HEK293 (cell line): ENCODE results near the gene TEX52.

ENCODE experiments used
- CTCF ChIA-PET: fragments of 350-600 bp; formaldehyde crosslinking; extraction: SDS; loops from one replicate; lab custom pipeline; 2021; ENCODE audit warnings: antibody characterized with exemption; lab: Yijun Ruan, JAX
- POLR2A ChIA-PET: fragments of 300-600 bp; formaldehyde crosslinking; extraction: SDS; loops from one replicate; lab custom pipeline; 2020; ENCODE audit warnings: antibody characterized with exemption, inconsistent platforms; lab: Yijun Ruan, JAX
- H3K27ac ChIP-seq: fragments of 200-500 bp; sonication (Bioruptor generic); 2 replicates; pipeline ENCODE4 v1.5.1; 2014; ENCODE audit warnings: low read depth, low read length, control low read depth, inconsistent platforms; ENCODE audit errors: extremely low read depth
- H3K36me3 ChIP-seq, 2 experiments: fragments of 200-500 bp in 1 of 2; sonication (Bioruptor generic) in 1 of 2; 1 replicate in 1 of 2; 2 replicates in 1 of 2; pipeline ENCODE4 v1.5.1; 2014 to 2017; ENCODE audit warnings: inconsistent platforms in 2 of 2, low read length in 2 of 2; ENCODE audit not compliant: control insufficient read depth in 2 of 2, insufficient read depth in 1 of 2
- H3K4me1 ChIP-seq: fragments of 200-500 bp; sonication (Bioruptor generic); 2 replicates; pipeline ENCODE4 v1.5.1; 2014; ENCODE audit warnings: mild to moderate bottlenecking, low read length, inconsistent platforms; ENCODE audit not compliant: control insufficient read depth, insufficient read depth
- H3K4me3 ChIP-seq: 2 replicates; pipeline ENCODE4 v1.5.1; 2011; ENCODE audit warnings: low read depth, mild to moderate bottlenecking, control low read depth, low read length, moderate library complexity
- H3K9me3 ChIP-seq: fragments of 200-500 bp; sonication (Bioruptor generic); 2 replicates; pipeline ENCODE4 v1.5.1; 2014; ENCODE audit warnings: low read depth, low read length, inconsistent platforms; ENCODE audit not compliant: control insufficient read depth, insufficient read depth
- ELK4 ChIP-seq: IDR thresholded peaks from 2 replicates; pipeline ENCODE4 v1.6.1; 2011; ENCODE audit warnings: mild to moderate bottlenecking, low read depth, low read length, borderline replicate concordance
- GLI2 ChIP-seq: fragments of 450-650 bp; formaldehyde crosslinking; IDR thresholded peaks from 2 replicates; pipeline ENCODE4; 2017; ENCODE audit warnings: missing biosample characterization, missing genetic modification characterization, low read depth, borderline replicate concordance
- OSR2 ChIP-seq: fragments of 450-650 bp; formaldehyde crosslinking; IDR thresholded peaks from 2 replicates; pipeline ENCODE4 v1.5.1; 2016; ENCODE audit warnings: missing biosample characterization, missing genetic modification characterization
- ZBTB44 ChIP-seq: fragments of 450-650 bp; IDR thresholded peaks from 2 replicates; pipeline ENCODE4 v1.5.1; 2018; ENCODE audit warnings: missing biosample characterization, mild to moderate bottlenecking, missing genetic modification characterization
- ZBTB49 ChIP-seq: fragments of 450-650 bp; formaldehyde crosslinking; IDR thresholded peaks from 2 replicates; pipeline ENCODE4 v1.5.1; 2016; ENCODE audit warnings: missing biosample characterization, missing genetic modification characterization, low read depth
- ZFP69B ChIP-seq: fragments of 450-650 bp; formaldehyde crosslinking; IDR thresholded peaks from 2 replicates; pipeline ENCODE4 v1.5.1; 2016; ENCODE audit warnings: missing biosample characterization, missing genetic modification characterization
- ZNF114 ChIP-seq: fragments of 450-650 bp; formaldehyde crosslinking; IDR thresholded peaks from 2 replicates; pipeline ENCODE4 v1.5.0; 2017; ENCODE audit warnings: missing biosample characterization, missing genetic modification characterization
- ZNF24 ChIP-seq: fragments of 450-650 bp; formaldehyde crosslinking; IDR thresholded peaks from 2 replicates; pipeline ENCODE4 v1.5.1; 2016; ENCODE audit warnings: missing biosample characterization, missing genetic modification characterization
- ZNF335 ChIP-seq: fragments of 450-650 bp; formaldehyde crosslinking; conservative IDR thresholded peaks from 2 replicates; pipeline ENCODE4 v1.5.1; 2016; ENCODE audit warnings: missing biosample characterization, missing genetic modification characterization
- ZNF341 ChIP-seq: fragments of 450-650 bp; formaldehyde crosslinking; IDR thresholded peaks from 2 replicates; pipeline ENCODE4; 2016; ENCODE audit warnings: low read depth, missing biosample characterization, missing genetic modification characterization
- ZNF585B ChIP-seq: fragments of 450-650 bp; formaldehyde crosslinking; IDR thresholded peaks from 2 replicates; pipeline ENCODE4 v1.5.1; 2016; ENCODE audit warnings: missing biosample characterization, missing genetic modification characterization
- ZNF645 ChIP-seq: fragments of 450-650 bp; formaldehyde crosslinking; IDR thresholded peaks from 2 replicates; pipeline ENCODE4; 2016; ENCODE audit warnings: missing biosample characterization, missing genetic modification characterization
- ZNF654 ChIP-seq: fragments of 450-650 bp; formaldehyde crosslinking; IDR thresholded peaks from 2 replicates; pipeline ENCODE4 v1.5.1; 2016; ENCODE audit warnings: low read depth, missing biosample characterization, missing genetic modification characterization
- ZNF768 ChIP-seq: fragments of 450-650 bp; formaldehyde crosslinking; IDR thresholded peaks from 2 replicates; pipeline ENCODE4 v1.5.1; 2018; ENCODE audit warnings: missing biosample characterization, mild to moderate bottlenecking, missing genetic modification characterization
- ZNF777 ChIP-seq: fragments of 450-650 bp; formaldehyde crosslinking; IDR thresholded peaks from 2 replicates; pipeline ENCODE4 v1.5.1; 2017; ENCODE audit warnings: missing biosample characterization, missing genetic modification characterization, borderline replicate concordance

Gene TEX52

GRCh38 chr12:2826721-2827515 lies 29.9 kb downstream of the TEX52 start:
- no peak for TF ChIP-seq ZNF114
- TF ChIP-seq ZNF341 (tag by site-specific recombination): 0 out of 2 replicates have a peak, but pooled peaks have one; percentile 31
- Histone ChIP-seq H3K9me3 (no peaks in the 10 kb centered on the region), H3K4me3 (no peak overlapping the region), H3K4me1 (no peaks in the 10 kb centered on the region), H3K36me3 (peaks cover 35 to 80% of the 10 kb centered on the region in 2 experiments), H3K27ac (no peak overlapping the region)
- CTCF ChIA-PET: no interaction called here
- POLR2A ChIA-PET: no interaction called here

GRCh38 chr12:2826036-2826435 lies 30.8 kb downstream of the TEX52 start:
- Histone ChIP-seq H3K36me3 (peaks cover 39 to 85% of the 10 kb centered on the region in 2 experiments), H3K4me1 (no peaks in the 10 kb centered on the region), H3K27ac (no peak overlapping the region), H3K9me3 (no peaks in the 10 kb centered on the region), H3K4me3 (no peak overlapping the region)
- POLR2A ChIA-PET: no interaction called here
- CTCF ChIA-PET: no interaction called here
- TF ChIP-seq ZNF24 (tag by site-specific recombination): no peak
- no peak for TF ChIP-seq ZNF645 (tag by site-specific recombination)
- no peak for TF ChIP-seq ZNF768 (tag by site-specific recombination)
- TF ChIP-seq OSR2: no peak
- no peak for TF ChIP-seq ZNF585B (tag by site-specific recombination)
- no peak for TF ChIP-seq ZNF335 (tag by site-specific recombination)
- no peak for TF ChIP-seq GLI2 (tag by site-specific recombination)
- no peak for TF ChIP-seq ELK4
- no peak for TF ChIP-seq ZFP69B (tag by site-specific recombination)
- TF ChIP-seq ZNF777 (tag by site-specific recombination): no peak
- TF ChIP-seq ZBTB49 (tag by site-specific recombination): no peak
- no peak for TF ChIP-seq ZNF654 (tag by site-specific recombination)
- TF ChIP-seq ZBTB44 (tag by site-specific recombination): no peak
- TF ChIP-seq, all 188 proteins: peak for 0
